Effector memory CD4-positive, alpha-beta T cell (primary cell): Measurements from ENCODE around the gene MRGPRX3.

Source experiments
- DNase-seq, 3 donors: peaks; one replicate each; pipeline ENCODE4 v3.0.0-alpha.2; 2020
- H3K27ac ChIP-seq: 2 replicates; pipeline ENCODE4 v1.7.0; 2013; ENCODE audit warnings: mild to moderate bottlenecking, low read length, moderate library complexity; ENCODE audit not compliant: insufficient read depth, poor library complexity, severe bottlenecking
- H3K27me3 ChIP-seq: replicated peaks from 2 replicates; pipeline ENCODE4 v1.7.0; 2013; ENCODE audit warnings: mild to moderate bottlenecking, low read length; ENCODE audit not compliant: insufficient read depth, control insufficient read depth, poor library complexity, severe bottlenecking
- H3K36me3 ChIP-seq: 2 replicates; pipeline ENCODE4 v1.7.0; 2013; ENCODE audit warnings: mild to moderate bottlenecking, low read length, moderate library complexity; ENCODE audit not compliant: control insufficient read depth, insufficient read depth
- H3K4me1 ChIP-seq: 2 replicates; pipeline ENCODE4 v1.7.0; 2013; ENCODE audit warnings: low read length, mild to moderate bottlenecking; ENCODE audit not compliant: control insufficient read depth, insufficient read depth, poor library complexity, severe bottlenecking
- H3K4me3 ChIP-seq: 2 replicates; pipeline ENCODE4 v1.7.0; 2013; ENCODE audit warnings: low read length, low read depth, mild to moderate bottlenecking; ENCODE audit not compliant: insufficient read depth, poor library complexity, severe bottlenecking
- H3K9me3 ChIP-seq: 2 replicates; pipeline ENCODE4 v1.7.0; 2013; ENCODE audit warnings: mild to moderate bottlenecking, low read length, moderate library complexity; ENCODE audit not compliant: control insufficient read depth
- total RNA-seq, 3 donors: gene quantifications; one replicate each; lab custom pipeline; 2026; lab: John Stamatoyannopoulos, UW

The MRGPRX3 gene
- 0 reads per million in 3 donors for total RNA-seq

DNA sequence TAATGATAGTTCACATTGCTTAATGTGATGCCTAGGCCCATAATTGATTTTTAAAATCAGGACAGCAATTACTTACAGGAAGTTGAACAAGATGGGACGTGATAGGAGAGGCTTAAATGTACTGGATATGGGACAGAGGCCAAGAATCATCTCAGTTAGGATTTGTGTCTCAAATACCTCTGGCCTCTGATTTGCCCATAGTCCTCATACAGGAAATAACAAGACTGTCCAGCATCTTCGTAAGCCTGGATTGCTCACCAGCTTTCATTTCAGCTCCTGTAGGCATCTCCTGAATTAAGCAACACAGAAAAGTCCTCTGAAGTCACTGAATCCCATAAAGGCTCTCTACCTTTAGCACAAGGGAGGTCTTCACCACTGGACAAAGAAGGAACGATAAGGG lies at the start of gene MRGPRX3:
Gene MRGPRX3 (plus strand): TSS at position 231 of the 400 bp plus-strand sequence. CDS start 4,632 bp downstream, outside the sequence.
- Histone ChIP-seq H3K4me1 (no peaks in the 10 kb centered on the region), H3K27ac (no peak within 1 kb of the TSS), H3K9me3 (no peaks in the 10 kb centered on the region), H3K4me3 (no peak within 1 kb of the TSS), H3K27me3 (no peaks in the 10 kb centered on the region), H3K36me3 (no peaks in the 10 kb centered on the region)
- DNase-seq: no peak

DNA sequence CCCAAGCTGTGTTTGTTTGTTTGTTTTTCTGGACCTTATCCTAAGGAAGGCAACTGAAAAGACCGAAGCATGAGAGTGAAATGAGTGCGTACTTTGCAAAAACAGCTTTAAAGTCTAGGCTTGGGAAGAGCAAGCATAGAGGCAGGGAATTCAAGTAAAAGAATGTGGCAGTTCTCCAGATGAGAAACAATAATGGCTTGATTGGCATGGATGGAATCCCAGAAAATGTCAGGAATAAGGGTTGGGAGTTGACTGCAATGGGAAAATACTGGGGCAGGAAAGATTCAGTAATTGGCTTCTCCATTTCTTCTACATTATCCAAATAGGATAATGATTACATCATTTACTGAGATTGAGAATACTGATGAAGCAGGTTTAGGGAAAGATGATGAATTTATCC lies 44.0 kb upstream of the MRGPRX3 start:
- Histone ChIP-seq H3K9me3 (no peaks in the 10 kb centered on the region), H3K27ac (no peak overlapping the region), H3K4me3 (no peak overlapping the region), H3K36me3 (peaks cover 40% of the 10 kb centered on the region), H3K27me3 (no peaks in the 10 kb centered on the region), H3K4me1 (no peaks in the 10 kb centered on the region)
- DNase-seq: no peak

DNA sequence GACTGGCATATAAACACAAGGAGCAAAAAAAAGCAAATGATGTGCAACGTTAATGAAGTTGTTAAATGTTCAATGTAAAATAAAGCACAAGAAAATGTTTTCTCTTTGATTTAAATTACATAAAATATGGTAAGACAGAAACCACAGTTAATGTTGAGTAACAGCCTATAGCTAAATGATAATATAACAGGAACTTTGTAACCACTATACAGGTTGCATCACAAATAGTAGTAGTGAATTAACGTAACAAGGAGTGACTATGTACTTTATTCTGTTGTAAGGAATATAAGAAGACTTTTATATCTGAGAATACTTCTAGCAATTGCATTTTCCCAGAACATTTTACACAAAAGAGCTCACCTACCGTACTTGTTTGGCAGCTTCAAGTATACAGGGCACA lies 43.4 kb upstream of the MRGPRX3 start:
- Histone ChIP-seq H3K4me1 (no peaks in the 10 kb centered on the region), H3K27me3 (no peaks in the 10 kb centered on the region), H3K9me3 (no peaks in the 10 kb centered on the region), H3K27ac (no peak overlapping the region), H3K4me3 (no peak overlapping the region), H3K36me3 (peaks cover 46% of the 10 kb centered on the region)
- no peak for DNase-seq

DNA sequence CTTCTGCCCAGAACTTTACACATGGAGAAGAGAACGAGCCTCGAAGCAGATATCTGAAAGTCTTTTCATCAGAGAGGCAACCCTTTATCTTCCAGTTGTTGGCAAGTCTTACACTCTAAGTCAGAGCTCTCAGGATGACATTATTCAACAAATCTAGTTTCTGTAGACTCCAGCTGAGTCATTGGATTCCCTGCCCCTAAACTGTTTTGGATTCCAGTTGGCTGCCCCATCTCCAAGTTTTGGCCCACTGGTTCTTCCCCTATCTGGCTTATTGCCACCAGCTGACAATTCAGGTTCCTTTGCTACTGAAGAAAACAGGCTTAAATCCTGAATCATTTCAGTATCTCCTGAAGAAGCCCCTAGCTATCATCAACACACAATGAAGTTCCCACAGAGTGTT lies 40.6 kb upstream of the MRGPRX3 start:
- Histone ChIP-seq H3K9me3 (no peaks in the 10 kb centered on the region), H3K27ac (no peak overlapping the region), H3K4me3 (no peak overlapping the region), H3K27me3 (no peaks in the 10 kb centered on the region), H3K36me3 (peaks cover 61% of the 10 kb centered on the region), H3K4me1 (no peaks in the 10 kb centered on the region)
- DNase-seq: no peak

DNA sequence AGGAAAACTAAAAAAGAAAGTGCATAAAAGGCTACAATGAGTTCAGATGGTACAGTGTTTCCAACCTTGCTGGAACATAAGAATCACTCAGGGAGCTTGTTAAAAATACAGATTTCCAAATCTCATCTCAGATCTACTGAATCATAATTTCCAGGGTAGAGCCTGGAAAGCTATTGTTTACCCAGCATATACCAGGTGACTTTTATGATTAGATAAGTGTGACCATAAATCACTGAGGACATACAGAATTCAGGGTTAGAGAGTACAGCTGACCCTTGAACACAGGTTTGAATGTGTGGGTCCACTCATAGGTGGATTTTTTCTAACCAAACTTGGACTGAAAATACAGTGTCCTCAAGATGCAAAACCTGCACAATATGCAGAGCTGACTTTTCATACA lies 38.4 kb upstream of the MRGPRX3 start:
- no peak for DNase-seq

DNA sequence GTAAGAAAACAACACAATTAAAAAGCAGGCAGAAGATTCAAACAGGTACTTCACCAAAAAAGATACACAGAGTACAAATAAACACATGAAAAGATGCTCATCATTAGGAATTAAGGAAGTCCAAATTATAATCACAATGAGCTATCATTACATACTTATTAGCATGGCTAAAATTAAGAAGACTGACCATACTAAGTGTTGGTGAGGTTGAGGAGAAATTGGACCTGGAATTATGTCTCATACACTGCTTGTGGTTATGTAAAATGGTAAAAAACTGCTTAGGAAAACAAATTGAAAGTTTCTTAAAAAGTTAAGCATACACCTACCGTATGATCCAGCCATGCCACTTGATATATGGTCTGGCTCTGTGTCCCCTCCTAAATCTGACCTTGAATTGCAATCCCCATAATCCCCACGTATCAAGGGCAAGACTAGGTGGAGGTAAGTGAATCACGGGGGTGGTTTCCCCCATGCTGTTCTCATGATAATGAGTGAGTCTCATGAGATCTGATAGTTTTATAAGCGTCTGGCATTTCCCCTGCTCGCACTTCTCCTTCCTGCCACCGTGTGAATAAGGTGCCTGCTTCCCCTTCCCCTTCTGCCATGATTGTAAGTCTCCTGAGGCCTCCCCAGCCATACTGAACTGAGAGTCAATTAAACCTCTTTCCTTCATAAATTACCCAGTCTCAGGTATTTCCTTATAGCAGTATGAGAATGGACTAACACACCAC lies 31.3 kb upstream of the MRGPRX3 start:
- Histone ChIP-seq H3K9me3 (no peaks in the 10 kb centered on the region), H3K4me3 (no peak overlapping the region), H3K36me3 (peaks cover 13% of the 10 kb centered on the region), H3K27me3 (no peaks in the 10 kb centered on the region), H3K27ac (no peak overlapping the region), H3K4me1 (peaks cover 8% of the 10 kb centered on the region)
- DNase-seq: no peak

More for the DNA sequence above, 38.4 kb upstream of the MRGPRX3 start:
- no peaks in the 10 kb centered on the region for H3K9me3 ChIP-seq
- H3K36me3 ChIP-seq: peaks cover 53% of the 10 kb centered on the region
- no peak overlapping the region for H3K27ac ChIP-seq
- H3K4me3 ChIP-seq: no peak overlapping the region
- H3K4me1 ChIP-seq: no peaks in the 10 kb centered on the region
- H3K27me3 ChIP-seq: no peaks in the 10 kb centered on the region

DNA sequence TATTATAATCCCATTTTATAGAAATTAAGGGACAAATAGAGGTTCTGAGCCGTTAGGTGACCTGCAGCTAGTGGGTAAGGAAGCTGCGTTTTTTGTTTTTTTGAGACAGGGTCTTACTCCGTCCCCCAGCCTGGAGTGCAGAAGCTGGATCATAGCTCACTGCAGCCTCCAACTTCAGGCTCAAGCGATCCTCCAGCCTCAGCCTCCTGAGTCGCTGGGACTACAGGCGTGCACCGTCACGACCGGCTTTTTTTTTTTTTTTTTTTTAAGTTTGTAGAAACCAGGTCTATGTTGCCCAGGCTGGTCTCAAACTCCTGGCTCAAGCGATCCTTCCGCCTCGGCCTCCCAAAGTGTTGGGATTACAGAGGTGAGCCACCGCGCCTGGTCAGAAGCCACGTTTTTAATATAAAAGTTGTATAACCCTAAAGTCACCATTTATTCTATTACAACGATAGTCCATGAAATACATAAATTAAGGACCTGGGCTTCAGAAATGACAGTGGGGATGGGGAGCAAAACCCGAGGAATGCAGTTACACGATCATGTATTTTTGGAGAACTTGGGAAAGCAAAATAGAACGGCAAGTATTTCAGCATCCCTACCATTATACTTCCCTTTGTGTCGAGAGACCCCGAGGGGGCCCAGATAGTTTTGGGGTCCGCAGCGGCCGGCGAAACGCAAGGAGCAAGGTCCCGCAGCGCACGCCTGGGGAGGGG lies 27.1 kb upstream of the MRGPRX3 start:
- Histone ChIP-seq H3K36me3 (peaks cover 7% of the 10 kb centered on the region), H3K27ac (peak overlapping the region; percentile 67), H3K4me1 (peaks cover 11% of the 10 kb centered on the region), H3K27me3 (no peaks in the 10 kb centered on the region), H3K4me3 (peak overlapping the region; percentile 92), H3K9me3 (no peaks in the 10 kb centered on the region)
- no peak for DNase-seq

DNA sequence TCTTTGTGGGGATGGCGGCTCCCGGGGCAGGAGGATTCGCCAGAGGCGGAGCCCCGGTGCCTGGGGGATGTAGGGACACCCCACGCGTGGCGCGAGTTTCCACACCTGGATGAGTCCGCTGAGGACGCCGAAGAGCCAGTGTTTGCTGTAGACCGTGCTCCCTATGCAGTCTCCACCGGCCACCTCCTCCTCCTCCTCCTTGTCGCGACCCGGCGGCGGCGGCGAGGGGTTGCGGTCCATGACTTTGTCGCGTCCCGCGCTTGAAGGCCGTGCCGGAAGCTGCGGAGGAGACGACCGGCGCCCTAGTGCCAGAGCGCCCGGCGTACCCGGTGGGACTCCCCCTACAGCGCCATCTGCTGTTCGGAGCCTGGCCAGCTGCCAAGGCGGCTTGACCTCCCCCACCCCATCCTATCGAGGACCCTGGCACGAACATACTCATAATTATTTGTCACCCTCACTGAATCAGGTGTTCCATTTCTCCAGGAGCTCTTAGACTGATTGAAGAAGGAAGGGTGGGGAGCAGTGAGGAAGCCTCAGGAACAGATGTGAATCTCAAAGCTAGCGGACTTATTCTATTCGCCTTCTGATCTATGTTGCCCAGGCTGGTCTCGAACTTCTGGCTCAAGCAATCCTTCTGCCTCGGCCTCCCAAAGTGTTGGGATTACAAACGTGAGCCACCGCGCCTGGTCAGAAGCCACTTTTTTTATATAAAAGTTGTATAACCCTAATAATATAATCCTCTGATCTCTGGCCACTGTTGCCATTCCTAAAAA lies 26.4 kb upstream of the MRGPRX3 start, which contains the start of gene SAAL1:
Gene SAAL1 (minus strand): TSS at position 281 of the 773 bp plus-strand sequence. CDS start 41 bp downstream, at position 240.
- peaks cover 7% of the 10 kb centered on the region for H3K36me3 ChIP-seq
- H3K4me1 ChIP-seq: peaks cover 11% of the 10 kb centered on the region
- DNase-seq: peak; percentile 71 to 80 (median 76)
- H3K27me3 ChIP-seq: no peaks in the 10 kb centered on the region
- H3K27ac ChIP-seq: peak within 1 kb of the TSS; percentile 67
- H3K9me3 ChIP-seq: no peaks in the 10 kb centered on the region
- H3K4me3 ChIP-seq: peak within 1 kb of the TSS; percentile 92

DNA sequence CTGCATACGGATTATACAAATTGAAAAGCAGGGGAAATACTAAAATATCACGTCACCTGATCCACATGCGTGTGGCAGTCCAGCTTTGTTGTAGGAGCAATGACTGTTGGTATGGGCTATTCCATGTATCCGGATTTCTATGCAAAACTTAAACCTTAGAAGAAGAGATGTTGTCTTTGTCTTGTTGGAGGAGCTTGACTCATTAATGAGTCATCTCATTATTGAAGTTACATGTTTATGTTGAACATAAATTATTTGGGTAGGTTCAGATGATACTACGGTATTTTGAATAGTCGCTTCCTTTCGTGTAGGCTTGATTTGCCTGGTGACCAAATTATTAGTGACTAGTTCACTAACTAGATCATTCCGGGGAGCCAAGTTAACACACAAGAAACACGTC lies 25.7 kb upstream of the MRGPRX3 start:
- Histone ChIP-seq H3K4me1 (peaks cover 11% of the 10 kb centered on the region), H3K4me3 (no peak overlapping the region), H3K9me3 (no peaks in the 10 kb centered on the region), H3K27ac (no peak overlapping the region), H3K36me3 (peaks cover 7% of the 10 kb centered on the region), H3K27me3 (no peaks in the 10 kb centered on the region)
- no peak for DNase-seq
